GM18873 (cell line): ENCODE results near the gene TM2D1.
"Not testable (repeated sequence)": the region's sequence is repeated elsewhere in the genome, so short reads cannot be mapped to it uniquely, and the experiment has no call there.

Source experiments
- ATAC-seq: cut with Tn5 transposase; IDR thresholded peaks from one replicate; pipeline ENCODE4 v1.9.1; 2021; ENCODE audit warnings: mild to moderate bottlenecking, moderate library complexity, moderate number of reproducible peaks; ENCODE audit not compliant: unreplicated experiment, low FRiP score

TM2D1 gene

DNA sequence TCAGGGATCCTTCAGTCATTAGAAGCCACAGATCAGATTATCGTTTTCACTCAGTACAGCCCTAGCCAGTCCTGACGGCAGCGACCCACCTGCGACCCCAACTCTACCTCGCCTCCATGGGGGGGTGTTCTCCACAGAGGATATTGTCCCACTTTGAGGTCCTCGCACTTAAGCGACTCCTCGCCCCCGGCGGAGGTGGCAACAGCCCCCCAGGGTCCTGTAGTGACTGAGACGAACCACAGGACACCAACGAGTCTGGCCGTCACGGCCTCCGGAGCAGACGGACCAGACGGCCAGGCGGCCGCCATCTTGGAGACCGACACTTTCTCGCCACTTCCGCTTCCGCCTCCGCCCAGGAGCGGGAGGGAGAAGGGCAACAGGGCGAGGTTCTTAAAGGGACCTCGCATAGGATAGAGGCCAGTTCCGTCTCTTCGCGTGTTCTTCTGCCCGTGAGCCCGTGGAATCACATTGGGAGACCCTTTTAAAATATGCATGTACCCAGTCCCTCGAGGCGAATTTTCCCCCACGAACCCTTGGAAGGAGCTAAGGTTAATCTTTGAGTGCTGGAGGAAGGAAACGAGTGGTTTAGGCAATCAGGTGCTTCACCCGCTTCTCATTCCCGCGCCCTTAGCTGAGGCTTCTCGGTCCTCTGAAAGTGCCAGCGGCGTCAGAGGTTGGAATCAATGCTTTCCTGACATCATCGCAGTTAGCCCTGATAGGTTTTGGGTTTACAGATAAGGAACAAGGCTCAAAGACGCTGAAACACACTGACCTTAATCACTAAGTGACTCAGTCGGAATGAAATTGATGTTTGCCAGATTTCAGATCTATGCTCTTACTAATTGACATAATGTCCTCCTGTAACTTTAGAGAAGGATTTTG, at the start of gene TM2D1:
TM2D1 (minus strand) TSS at position 329 of the 882 bp plus-strand sequence; CDS start at position 308, 21 bp downstream.
- peak; percentile 94 for ATAC-seq

DNA sequence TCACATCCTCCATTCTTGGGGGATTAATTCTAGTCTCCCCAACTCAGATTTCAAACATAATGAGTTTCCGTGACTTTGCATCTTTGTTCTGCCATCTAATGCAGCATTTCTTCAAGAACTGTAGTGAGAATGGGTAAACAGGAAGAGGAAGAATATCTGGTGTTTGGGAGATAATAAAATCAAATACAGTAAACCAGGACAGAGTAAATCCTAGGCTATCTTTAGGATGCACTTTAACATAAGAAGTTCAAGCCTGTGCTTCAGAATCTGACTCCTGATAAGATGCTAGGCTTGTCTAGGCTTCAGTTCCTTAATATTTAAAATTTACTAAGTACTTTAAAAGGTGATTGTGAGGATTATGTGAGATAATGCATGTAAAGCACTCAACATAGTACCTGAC, 45.2 kb upstream of the TM2D1 start:
- no peak for ATAC-seq

DNA sequence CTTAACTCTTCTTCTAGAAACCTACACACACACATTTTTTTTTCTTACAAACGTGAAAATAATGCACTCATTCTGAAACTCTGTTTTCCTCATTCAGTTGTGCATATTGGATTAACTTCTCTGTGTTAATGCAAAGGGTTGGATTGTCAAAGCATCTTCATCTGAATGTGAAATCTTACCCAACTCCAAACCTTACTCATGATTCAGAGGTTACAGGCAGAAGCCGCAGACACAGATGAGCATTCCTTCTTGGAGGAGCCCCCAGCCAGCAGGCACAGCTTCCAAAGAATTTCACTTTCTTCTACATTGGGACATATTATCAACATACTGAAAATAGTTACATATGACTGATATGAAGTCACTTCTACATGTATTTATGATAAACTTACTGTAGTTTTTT, 33.0 kb upstream of the TM2D1 start:
- no peak for ATAC-seq

DNA sequence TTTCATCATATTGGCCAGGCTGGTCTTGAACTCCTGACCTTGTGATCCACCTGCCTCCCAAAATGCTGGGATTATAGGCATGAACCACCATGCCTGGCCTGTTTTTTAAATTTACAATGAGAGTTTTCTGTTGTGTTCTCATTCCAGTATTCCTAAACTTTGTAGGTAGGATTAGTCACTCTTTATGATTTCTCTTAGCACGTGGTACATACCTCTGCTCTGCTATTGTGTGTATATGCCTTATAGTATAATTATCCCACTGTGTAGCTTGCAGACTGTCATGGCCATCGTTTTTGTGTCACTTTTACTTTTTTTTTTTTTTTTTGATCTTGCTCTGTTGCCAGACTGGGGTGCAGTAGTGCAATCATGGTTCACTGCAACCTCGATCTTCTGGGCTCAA, 31.8 kb upstream of the TM2D1 start:
- ATAC-seq = no peak

DNA sequence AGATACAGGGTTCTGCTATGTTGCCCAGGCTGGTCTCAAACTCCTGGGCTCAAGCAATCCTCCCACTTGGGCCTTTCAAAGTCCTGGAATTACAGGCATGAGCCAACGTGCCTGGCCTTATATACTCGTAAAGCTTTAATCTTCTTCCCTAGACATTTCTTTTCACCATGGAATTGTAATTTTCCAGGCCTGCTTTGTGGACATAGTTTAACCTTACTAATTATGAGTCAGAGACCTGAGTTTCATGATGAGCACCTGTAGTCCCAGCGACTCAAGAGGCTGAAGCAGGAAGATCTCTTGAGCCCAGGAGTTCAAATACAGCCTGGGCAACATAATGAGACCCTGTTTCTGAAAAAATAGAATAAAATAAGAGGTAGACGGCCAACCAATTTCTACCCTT, 29.6 kb upstream of the TM2D1 start:
- no peak for ATAC-seq

DNA sequence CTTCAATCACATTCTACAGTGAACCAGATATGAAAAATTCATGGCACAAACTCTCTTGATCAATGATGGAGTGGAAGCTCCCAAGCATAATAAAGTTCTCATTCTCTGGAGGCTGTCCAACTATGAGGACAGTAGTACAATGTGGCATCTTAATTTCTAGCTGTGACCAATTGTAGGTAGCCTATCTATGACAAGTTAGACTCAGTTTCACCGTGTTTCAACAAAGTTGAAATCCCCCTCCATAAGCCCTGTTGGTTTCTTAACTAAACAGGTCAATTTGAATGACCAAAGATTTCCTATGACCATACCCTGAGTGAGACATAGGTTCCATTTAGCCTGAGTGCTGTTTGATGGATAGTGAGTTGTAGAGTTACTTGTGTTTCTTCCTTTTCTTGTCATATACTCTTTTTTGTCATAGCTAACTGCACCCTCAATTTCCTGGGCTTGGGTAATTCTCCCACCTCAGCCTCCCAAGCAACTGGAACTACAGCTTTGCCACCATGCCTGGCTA, 29.1 kb upstream of the TM2D1 start:
- ATAC-seq = no peak

DNA sequence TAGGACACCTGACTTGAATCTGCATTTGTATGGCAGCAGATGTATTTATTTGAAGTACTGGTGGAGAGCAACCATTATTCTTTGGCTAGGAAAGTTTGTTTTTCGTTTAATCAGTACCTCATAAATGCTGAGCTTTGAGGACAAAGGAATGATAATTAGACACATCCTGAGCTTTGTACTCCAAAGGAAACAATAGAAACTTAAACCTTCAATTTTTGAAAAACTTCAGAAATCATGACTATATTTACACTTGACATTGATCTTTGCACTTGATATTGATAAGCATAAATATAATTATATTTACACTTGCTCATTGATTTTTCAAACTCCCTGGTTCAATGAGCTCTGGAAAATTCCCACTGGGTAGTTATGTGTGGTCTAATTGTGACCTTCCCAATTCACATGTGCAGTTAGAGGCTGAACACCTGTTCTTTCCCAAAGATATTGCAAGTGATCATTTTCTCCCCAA, 28.0 kb upstream of the TM2D1 start:
- ATAC-seq = no peak

DNA sequence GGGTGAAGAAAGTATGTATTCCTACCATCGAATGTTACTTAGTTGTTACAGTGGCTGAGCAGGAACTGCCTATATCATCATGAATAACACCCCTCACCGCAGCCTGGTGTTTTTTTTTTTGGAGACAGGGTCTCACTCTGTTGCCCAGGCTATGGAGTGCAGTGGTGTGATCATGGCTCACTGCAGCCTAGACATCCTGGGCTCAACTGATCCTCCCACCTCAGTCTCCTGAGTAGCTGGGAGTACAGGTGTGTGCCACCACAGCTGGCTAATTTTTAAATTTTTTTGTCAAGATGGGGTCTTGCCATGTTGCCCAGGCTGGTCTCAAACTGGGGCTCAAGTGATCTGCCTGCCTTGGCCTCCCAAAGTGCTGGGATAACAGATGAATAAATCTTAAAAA, 24.6 kb upstream of the TM2D1 start:
- no peak for ATAC-seq

DNA sequence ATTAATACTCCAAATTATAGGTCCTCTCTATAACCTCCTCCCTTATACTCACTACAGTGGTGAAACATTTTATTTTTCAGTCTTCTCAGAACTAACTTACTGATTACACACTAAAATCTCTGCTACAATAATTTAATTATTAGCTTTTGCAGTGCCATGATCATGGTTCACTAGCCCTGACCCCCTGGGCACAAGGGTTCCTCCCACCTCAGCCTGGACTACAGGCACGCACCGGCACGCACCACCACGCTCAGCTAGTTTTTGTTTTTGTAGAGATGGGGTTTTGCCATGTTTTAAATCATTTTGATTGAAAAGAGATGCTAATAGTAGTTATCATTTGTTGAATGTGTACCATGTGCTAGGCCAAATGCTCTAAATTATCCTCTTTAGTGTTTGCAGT, 23.6 kb upstream of the TM2D1 start:
- no peak for ATAC-seq

DNA sequence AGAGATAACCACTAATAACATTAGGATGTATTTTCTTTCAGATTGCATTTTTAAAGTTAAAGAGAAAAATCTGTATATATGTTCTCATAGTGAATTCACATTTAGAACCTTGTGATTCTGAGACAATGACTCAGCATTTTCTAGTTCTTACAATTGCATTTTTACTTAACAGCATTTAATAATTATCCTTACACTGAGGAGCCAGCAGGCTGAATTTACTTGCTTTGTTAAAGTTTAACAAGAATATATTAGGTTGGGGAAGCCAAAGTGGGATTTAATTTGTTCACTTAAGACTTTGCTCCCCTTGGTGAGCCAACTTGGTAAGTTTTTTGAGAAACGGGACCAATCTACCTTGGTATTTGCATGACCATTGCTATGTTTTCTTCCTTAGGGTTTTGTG, 21.9 kb upstream of the TM2D1 start:
- ATAC-seq = no peak

DNA sequence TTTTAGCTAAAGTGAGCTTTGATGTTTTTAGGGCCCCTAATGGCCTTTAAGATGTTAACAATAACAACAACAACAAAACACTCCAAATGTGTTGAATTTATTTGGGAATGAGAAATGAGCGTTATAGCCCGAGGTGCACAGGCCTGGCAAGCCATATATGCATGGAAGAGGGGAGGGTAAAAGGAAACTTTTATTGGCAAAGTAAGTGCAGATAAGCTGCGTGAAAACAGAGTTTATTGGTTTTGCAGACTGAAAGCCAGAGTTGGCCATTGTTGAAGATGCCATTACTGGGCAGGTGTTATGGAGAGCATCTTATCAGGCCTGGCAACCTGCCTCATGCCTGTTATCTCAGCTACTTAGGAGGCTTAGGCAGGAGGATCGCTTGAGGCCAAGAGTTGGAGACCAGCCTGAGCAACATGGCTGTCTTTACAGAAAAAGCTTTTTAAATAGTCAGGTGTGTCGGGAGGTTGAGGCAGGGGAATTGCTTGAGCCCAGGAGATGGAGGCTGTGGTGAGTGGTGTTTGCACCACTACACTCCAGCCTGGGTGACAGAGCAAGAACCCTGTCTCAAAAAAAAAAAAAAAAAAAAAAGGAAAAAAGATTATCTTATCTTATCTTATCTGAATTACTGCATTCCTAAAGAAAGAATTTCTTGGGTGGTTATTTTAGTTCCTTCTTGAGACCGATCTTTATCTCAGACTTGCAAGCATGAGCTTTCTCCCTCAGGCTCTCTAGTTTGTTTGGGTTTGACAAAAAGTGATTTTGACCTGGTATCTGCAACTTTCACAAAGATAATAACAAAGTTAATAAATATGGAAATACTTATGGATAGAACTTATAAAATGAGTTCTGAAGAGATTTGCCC, 19.0 kb upstream of the TM2D1 start:
- ATAC-seq = no peak

DNA sequence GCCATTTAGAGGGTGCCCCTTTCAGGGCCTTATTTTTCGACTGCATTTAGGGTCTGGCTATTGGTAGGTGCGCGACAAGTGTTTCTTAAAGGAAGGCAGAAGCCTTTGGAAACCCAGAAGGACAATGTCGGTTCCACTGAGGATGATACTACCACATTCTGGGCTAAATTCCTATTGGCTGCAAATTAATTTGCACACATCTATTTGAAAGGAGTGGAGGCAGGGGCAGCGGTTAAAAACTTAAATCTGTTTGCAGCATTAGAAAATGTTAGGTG, 18.4 kb upstream of the TM2D1 start:
- no peak for ATAC-seq

DNA sequence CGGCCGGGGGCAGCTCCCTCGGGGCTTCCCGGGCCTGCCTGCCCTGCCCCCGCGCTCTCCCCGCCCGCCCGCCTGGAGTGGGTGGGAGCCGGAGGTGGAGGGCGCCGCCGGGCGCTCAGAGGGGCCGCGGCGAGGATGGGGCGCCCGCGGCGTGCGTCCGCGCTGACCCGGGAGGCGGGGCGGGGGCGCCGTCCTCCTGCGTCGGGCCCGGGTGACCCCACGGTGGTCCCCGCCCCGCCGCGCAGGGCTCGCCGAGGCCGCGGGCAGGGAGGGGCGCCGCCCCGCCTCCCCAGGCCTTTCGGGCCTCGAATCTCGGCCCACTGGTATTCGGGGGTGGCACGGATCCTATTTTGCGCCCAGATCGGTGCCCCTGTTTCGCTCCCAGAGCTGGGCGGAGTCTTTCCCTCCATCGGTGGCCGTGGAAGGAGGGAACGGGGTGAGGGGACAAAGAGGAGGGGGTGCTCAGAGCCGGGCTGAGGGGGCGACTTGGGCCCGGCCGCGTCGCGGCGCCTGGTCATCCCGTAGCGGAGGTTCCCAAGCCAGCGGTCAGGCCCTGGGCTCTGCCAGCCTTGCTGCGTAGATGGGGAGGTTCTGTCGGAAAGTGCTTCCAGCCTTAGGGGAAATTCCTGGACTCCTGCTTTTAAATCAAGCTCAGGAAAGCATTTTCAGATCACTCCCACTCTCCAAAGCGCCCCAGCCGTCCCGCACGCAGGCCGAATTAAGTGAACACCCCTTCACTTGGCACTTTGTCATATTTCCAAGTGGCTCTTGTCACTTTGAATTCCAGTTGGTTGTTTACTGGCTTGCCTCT, 17.9 kb upstream of the TM2D1 start:
- peak; percentile 31 for ATAC-seq

DNA sequence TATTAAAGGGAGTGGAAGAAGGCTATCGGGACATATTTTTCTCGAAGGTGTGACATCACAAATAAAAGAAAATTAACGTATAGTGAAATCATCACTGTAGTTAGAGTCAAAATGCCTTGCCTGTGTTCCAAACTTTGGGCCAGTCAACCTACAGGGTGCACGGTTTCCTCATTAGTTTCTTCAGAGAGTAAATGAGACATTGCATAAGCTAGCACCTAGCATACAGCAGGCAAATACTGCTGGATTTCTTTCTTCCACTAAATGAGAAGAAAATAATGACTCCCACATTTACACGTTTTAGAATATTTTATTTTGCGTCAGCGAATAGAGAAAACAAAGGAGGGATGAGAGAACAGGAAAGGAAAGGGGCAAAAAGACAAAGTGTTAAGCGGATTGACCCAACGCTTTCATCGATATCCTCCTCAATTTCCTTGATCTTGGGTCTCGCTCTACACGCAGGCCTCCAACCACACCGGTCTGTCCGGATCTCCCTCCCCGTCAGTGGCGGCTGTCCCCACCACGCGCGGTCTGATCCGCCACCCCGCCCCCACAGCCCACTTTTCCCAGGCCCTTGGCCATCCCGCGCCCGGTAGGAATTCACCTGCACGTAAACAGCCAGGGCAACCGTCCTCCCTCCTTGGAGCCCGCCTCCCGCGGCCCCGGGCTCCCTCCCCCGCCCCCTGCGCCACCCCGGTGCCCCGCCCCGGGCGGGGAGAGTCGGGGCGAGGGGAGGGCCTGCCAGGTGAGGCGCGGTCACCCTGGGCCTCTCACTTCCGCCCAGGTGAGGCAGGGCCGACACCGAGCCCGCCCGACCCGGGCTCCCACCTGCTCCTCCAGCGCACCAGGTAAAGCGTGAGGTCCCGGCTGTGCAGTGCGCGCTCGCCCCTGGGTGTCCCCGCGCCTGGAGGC, 17.0 kb upstream of the TM2D1 start, which contains the start of gene PATJ:
PATJ (plus strand) TSS at position 770 of the 909 bp plus-strand sequence. CDS start 20,413 bp downstream, outside the sequence.
- peak; percentile 59 for ATAC-seq

DNA sequence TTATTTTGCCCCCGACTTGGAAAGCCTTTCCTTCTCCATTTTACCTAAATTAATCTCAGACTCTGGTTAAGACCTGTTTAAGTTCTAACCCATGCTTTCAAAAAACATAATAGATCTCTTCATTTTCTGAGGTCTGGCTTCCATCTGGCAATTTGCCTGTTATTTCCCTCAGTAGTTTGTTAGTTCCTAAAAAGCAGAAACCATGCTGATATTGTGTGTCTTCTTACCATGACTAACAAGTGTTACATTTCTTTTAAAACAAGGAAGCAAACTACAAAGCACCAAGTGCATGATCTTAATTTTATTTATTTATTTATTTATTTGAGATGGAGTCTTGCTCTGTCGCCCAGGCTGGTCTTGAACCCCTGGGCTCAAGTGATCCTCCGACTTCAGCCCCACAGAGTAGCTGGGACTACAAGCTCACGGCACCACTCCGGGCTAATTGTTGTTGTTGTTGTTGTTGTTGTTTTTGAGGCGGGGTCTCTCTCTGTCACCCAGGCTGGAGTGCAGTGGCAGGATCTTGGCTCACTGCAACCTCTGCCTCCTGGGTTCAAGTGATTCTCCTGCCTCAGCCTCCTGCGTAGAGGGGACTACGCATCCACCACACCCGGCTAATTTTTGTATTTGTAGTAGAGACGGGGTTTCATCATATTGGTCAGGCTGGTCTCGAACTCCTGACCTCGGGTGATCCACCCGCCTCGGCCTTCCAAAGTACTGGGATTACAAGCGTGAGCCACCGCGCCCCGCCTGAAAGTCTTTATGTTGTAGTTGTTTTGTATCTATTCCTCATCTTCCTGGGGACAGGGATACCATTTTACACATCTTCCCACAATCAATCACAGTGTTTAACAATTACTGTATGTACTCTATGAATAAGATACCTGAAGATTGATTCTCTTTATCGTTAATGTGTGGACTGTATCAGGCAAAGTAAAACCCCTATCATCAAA, 16.1 kb upstream of the TM2D1 start:
- ATAC-seq = no peak

DNA sequence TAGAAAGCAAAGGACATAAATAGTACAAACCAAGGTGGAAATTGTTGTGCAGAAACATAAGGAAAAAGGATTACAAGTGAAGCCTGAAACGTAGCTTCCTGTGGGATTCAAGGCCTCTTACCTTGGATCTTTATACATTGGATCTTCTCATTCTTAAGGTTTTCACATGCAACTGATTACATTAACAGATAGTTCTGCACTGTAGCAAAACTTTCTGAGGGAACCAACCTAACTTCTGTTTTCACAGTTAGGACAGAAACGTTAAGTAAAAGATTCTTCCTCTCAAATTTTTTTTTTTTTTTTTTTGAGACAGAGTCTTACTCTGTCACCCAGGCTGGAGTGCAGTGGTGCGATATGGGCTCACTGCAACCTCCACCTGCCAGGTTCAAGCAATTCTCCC, 7.8 kb upstream of the TM2D1 start:
- ATAC-seq = no peak

DNA sequence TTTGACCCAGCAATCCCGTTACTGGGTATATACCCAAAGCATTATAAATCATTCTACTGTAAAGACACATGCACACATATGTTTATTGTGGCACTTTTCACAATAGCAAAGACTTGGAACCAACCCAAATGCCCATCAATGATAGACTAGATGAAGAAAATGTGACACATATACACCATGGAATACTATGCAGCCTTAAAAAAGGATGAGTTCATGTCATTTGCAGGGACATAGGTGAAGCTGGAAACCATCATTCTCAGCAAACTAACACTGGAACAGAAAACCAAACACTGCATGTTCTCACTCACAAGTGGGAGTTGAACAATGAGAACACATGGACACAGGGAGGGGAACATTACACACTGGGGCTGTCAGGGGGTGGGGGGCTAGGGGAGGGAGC, 5.7 kb upstream of the TM2D1 start:
- ATAC-seq = not testable (repeated sequence)

DNA sequence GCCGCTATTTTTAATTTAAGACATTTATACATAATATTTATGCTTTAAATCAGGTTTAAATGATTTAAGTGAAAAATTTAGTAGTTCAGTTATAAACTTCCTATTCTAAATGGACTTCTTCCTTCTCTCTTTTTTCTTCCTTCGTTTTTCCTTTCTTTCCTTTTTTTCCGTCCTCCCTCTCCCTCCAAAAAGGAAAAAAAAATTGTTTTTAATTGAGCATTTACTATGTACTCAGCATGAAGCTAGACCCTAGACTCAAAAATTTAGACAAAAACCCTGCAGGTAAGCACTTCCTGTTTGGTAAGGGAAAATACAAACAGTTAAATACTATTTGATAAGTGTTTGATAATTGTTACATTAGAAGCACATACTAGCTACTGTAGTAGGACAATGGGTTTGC, 2.6 kb upstream of the TM2D1 start:
- no peak for ATAC-seq

DNA sequence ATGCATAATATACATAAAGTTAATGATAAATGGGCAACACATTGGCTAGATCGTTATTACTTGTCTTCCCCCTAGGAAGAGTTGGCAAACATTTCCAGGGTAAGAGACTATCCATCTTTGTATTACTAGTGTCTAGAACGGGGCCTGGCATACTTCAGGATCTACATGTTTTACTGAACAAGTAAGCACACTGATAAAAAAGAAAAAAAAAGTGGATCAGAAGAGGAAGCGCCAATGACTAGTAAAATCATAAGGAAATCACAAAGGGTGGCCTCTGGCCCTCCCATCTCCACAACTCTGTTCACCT, 482 bp downstream of the TM2D1 start:
- ATAC-seq = no peak
